8988T (cell line): ENCODE data around the gene CELSR1.

Source experiments
- DNase-seq: peaks from one replicate; pipeline ENCODE4 v3.0.0; 2011

Gene CELSR1

DNA sequence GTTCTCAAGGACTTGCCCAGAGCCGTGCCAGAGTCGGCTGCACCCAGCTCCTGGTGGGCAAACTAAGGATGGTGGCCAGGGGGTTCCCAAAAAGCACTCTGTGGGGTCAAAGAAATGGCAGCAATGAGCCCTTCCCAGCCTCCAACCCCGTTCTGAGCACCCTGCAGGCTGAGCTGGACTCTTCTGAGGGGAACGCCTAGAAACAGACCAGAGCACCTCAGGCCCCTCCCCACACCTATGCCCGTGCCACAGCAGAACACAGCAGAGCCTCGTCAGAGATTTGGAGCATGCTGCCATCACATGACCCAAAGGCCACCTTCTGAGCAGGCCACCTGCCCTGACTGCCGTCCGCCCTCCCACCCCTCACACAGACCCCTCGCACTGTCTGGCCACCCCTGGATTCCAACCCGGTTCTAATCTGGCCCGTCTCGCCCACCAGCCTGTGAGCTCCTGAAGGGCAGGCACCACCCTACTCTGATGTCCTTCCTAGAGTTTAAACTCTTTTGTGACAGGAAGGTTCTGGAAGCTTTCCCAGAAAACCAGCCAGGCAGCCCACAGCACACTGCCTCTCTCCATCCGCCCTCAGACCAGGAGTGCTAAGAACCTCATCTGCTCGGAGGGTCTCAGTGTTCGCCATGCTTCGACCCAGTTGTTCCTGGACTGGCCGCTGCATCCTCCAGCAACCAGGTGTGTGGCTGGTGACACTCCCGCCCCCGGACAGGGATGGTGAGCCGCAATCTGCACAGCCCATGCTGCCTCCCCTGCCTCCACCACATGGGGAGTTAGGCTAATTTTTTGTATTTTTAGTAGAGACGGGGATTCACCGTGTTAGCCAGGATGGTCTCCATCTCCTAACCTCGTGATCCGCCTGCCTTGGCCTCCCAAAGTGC is 97.6 kb downstream of the CELSR1 start:
- DNase-seq = no peak

DNA sequence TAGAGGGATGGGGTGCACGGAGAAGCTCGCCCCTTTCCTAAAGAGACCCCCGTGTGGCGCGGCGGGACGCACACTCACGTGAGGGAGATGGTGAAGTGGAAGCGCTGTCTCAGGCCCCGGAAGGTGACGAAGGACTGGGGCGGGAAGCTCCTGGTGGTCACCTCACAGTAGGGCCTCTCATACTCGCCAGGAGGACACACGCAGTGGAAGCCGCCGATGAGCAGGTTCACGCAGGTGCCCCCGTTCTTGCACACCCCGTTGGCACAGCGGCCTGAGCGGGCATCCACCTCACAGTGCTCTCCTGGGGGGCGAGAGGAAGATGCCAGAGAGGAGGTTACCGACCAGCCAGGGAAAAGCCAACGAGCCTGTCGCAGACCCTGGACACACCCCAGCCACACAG is 98.3 kb downstream of the CELSR1 start:
- DNase-seq = no peak

DNA sequence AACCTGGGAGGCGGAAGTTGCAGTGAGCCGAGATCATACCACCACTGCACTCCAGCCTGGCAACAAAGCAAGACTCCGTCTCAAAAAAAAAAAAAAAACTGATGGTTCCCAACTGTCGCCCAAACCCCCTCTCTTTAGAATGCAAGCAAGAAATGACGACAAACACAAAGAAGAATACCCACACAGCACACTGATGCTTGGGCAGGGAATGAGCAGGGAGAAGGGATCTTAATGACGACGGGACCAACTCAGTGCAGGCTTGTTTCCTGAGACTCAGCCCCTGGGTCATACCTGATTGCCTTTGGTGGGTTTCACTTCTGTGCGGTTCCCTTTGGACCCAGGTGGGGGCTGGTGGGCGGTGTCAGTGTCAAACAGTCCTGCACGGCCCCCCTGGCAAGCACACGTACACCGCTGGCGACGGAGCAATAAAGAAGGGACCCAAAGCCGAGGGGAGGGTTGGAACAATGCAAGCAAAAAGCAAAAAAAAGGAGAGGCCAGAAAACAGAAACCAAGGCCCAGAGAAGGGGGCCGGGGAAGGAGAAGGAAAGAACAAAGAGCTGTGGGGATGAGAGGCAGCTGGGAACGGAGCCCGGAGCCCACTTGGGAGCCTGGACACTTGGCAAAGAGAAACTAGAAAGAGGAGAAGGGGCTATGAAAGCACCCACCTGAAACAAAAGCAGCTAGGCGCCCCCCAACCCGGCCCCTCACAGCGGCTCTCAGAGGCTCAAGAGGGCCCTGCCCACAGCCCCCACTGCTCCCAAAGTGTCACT is 99.6 kb downstream of the CELSR1 start:
- no peak for DNase-seq

DNA sequence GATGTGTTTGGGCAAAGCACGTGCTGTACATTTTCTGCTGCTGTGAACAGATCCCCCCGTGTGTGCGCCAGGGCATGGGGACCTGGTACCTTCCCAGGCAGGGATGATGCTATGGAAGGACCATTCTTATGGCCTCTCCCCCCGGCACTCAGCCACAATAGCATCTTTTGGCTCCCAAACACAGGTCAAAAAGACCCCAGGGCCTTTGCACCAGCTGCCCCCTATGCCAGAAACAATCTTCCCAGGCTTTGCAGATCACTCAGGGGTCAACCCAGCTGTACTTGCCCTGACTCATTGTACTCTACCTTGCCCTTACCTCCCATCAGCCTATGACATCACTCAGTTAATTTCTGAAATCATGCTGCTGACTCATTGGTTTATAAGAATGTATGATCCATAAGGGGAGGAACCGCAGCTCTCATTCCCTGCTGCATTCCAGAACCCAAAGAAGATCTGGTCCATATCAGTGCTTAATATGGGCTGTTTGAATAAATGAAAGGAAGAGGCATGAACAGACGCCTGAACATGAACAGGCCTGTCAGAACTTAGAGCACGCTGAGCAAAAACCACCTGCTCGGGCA is 100.7 kb downstream of the CELSR1 start:
- no peak for DNase-seq

DNA sequence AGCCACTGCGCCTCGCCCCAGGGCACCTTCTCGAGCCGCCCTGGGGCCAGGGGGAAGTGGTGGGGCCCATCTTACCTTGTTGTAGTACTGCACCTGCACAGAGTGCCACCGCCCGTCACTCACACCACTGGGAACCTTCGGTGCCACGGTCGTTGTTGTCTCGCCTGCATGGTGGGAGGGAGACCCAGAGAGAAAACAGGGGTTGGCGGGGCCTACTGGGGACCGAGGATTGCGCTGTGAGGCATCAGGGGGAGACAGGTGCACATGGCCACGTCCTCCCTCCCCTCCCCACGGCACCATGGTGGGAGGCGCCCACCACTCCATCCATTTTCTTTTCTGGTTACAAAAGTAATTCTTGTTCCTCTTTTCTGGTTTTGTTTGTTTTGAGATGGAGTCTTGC is 104.1 kb downstream of the CELSR1 start:
- DNase-seq = no peak

DNA sequence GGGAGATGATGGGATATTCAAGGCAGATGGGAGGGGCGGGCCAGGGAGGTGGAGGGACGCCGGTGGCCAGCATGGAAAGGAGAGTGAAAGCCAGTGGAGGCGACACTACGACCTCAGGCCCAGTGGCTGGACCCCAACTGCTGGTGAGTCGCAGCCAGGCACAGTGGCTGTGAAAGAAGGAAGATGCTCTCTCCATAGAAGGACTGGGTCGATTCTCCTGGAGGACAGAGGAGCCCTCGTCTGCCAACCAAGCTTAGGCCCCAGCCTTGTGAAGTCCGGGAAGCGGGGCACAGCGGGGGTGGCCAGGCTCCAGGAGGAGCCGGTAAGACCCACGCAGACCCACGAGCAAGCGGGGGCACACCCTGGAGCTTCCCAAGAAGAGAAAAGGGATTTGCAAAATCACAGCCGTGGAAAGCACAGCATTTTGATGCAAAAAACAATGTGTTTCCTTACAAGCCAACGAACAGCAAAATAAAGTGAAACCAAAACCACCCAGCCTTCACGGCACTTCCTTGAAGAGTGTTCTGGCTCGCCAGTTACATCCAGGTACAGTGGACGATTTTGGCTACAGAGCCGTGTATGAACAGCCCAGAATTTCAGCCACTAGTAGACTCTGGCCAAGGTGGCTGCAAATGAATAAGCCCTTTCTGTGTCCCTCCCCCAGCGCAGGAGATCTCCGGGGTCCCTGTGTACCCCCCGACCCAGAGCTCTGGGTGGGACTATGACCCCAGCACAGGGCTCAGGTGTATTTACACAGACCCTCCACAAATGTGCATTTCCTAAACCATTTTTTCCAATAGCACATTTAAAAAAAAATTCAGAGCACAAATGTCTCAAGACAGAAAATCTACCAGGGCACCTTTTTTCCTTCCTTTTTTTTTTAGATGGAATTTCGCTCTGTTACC is 105.0 kb downstream of the CELSR1 start:
- DNase-seq = no peak

DNA sequence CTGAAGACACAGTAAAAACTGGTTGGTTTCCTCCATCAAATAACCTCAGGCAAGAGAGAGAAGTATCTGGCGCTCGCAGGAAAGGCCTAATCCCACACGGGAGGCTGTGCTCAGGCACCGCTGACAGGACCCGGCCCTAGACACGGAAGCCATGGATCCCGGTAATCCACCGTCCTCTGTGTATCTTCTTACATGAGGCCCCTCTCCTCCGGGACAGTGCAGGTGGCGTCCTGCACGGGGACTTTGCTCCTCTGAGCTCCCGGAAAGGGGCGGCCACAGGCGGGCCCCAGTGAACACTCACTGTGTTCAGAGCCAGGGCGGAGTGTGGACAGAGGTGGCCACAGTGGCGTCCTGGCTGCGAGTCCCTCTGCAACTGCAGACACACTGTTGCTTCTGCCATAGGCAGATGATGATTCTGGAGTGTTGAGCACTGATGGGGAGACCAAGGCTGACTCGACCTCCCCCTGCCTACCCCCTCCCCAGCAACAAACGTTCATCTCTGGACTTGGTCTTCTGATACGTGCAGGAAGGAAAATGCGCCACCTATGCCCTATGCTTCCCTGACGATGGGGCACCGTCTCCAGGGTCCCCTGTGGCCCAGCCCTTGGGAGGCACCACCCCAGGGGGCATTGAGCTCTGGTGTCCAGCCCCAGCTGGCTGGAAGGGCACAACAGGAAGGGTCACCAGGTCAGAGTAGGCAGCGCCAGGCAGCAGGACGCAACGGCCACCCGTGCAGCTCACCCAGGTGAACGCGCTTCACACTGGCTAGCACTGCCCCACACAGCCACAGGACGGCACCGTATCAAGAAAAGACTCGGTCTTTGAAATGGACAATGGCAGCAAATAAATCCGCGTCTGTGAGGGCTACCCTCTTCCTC is 106.2 kb downstream of the CELSR1 start:
- DNase-seq = no peak

DNA sequence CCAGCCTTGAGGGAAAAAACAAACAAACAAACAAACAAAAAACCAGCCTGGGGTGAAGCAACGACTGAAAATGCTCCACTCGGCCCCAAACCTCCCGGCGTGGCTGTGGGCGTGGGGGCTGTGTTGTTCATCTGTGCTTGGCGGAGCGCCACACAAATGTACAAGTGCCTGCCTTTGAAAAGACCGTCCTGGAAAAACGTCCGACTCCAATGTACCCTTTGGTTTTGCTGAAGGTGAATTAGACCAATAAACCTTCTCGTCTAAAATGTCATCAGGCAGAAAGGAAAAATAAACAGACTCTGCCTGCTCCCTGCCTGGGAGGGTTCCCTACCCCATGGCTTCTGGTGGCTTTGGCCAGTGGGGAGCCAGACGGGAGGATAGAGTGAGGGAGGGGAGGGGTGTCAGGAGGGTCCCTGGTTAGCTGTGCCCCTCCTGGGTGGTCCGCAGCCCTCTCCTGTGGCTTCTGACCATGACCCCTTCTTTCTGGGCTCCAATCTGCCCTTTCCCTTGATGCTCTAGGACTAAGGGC is 108.0 kb downstream of the CELSR1 start:
- DNase-seq = no peak

DNA sequence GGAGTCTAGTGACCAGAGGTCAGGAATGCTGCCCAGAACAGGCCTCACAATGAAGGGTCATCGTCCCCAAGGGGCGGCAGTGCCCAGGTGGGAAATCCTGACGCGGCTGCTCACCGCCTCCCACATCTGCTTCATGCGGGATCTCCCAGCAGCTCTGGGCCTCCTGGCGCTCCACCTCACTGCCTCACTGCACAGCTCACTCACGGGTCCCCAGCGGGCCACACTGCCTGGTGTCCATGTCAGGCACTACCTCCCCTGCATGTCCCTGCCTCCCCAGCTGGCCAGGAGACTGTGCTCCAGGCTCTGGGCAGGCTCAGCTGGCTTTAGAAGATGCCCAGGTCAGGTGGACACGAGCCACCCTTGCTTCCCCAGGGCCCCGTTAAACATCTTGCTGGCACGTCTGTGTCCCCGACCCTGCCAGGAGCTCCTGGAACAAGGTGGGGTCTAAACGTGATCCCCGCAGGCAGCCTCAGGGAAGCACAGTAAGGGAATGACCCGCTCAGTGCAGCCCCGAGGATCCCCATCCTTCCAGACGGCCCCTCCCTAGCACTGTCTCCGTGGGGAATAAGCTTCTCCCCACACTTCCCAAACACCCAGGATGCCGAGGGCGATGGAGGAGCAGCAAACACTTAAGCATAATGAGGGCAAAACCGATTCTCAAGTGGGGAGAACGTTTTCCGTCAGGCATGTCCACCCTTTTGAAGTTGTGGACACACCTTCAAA is 108.7 kb downstream of the CELSR1 start:
- no peak for DNase-seq

DNA sequence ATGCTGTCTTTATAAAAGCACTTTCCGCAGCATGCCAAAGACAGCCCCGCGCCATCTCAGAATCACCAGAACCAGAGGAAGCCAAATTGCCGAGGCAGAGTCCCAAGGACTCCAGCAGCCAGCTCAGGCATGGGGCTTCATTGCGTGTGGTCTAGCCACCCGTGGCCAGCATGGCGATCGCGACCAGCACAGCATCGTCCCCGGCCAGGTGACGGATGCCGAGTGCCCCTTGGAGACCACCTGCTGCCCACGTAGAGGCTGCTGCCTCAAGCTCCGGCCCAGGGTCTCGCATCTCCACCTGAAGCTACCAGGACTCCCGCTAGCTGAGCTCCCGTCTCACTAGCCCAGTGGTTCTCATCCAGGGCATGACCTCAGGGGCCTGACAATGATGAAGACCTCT is 109.2 kb downstream of the CELSR1 start:
- DNase-seq = no peak

DNA sequence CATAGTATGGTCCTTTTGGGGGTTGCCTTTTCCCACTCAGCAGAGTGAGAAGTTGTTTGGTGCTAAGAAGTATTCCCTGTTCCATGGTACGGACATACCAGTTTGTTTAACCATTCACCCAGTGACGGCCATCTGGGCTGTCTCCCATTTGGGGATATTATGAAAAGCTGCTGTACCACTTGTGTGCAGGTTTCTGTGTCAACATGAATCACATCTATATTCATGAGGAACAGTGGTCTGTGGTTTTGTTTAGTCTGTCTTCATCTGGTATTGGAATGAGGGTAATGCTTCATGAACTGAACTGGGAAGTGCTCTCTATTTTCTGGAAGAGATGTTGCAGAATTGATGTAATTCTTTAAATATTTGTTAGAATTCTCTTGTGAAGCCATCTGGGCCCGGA is 112.4 kb downstream of the CELSR1 start:
- DNase-seq = no peak

DNA sequence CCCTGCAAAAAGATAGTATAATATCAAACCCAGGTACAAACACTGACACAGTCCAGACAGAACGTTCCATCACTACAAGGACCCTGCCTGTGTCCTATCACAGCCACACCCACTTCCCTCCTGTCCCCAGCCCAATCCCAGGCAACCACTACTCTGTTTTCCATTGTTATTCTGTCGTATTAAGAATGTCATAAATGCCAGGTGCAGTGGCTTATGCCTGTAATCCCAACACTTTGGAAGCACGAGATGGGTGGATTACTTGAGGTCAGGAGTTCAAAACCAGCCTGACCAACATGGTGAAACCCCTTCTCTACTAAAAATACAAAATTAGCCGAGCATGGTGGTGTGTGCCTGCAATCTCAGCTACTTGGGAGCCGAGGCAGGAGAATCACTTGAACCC is 112.9 kb downstream of the CELSR1 start:
- no peak for DNase-seq

DNA sequence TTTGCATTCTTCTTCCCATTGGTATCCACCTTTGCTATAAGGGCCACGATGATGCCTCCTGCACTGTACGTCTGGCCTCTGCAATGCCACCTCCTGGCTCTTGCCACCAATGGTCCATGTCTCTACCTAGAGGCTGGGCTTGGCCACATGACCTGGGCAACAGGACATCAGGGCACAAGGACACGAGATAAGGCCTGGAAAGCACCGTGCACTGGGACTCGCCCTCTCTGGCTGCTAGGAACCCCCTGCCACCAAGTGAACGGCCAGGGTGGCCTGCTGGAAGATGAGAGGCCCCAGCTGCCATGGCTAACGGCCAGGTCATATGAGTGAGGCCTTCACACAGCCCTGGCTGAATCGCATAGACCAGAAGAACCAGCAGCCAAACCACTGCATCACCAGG is 114.5 kb downstream of the CELSR1 start:
- no peak for DNase-seq

DNA sequence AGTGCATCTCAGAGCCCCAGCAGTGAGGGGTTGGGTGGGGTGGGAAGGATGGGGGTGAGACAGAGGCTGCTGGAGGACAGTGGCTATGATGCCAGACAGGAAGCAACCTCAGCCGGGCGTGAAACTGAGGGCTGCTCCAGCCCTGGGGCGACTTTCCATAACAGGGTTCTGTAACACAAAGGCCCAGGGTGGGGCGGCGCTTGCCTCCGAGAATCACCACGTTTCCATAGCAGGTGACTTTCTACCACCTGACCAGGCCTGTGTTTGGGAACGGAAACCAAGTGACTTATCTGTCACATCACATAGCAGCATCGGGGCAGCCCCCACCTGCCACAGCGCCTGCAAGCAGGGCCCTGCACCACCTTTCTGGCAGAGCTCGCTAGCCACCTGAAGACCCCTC is 116.2 kb downstream of the CELSR1 start:
- DNase-seq = no peak

DNA sequence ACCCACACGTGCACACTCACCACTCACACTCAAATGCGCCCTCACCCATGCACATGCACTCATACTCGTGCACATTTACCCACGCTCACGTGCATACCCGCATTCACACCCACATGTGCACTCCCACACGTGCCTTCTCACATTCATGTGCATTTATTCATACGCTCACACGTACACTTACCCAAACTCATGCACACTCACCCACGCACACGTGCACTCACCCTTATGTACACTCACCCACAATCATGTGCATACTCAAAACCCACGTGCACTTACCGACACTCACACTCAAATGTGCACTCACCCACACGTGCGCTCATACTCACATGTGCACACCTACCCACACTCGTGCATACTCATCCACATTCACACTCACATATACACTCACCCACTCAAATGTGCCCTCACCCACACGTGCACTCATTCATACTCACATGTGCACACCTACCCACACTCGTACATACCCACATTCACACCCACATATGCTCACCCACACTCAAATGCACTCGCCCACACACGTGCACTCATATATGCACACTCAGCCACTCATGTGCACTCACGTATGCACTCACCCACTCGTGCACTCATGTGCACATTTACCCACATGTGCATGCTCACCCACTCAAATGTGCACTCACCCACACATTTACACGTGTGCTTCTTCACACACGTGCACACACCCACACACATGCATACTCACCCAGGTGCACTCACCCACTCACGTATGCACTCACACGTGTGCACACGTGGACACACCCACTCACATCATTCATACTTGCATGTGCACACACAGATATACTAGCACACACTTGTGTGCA is 117.5 kb downstream of the CELSR1 start:
- DNase-seq = no peak

DNA sequence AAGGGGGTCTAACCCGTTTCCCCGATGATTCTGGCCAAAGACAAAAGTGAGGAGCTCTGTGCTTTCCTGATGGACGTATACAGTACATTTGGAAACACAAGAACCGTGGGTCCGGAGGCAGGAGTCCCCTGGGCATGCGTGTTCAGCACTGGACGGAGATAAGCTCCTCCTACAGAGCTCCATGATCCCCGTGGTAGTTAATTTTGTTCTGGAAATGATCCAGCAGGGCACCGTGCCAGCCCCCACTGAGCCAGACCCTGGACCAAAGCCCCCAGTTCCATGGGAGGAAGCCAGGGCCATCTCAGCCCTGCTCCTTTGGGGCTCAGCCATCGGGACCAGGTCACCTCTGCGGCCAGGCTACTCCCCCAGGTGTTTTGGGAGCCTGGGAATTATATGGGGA is 118.6 kb downstream of the CELSR1 start:
- DNase-seq = no peak

DNA sequence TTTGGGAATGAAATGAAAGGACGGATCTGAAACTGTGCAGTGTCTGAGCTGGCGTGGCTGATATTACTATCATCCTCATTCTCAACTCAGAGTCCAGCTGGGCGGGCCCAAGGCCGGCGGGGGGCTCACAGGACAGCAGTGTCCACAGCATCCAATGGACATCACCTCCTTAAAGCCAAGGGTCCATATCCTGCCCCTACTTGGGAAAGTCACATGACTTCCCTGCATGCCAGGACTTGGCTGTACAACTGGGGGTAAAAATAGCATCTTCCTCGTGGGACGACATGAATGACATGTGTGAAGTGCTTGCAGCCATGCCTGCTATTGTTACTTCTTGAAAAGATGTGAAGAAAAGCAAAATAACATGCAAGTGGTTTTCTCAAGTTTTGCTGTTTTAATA is 119.7 kb downstream of the CELSR1 start:
- no peak for DNase-seq

DNA sequence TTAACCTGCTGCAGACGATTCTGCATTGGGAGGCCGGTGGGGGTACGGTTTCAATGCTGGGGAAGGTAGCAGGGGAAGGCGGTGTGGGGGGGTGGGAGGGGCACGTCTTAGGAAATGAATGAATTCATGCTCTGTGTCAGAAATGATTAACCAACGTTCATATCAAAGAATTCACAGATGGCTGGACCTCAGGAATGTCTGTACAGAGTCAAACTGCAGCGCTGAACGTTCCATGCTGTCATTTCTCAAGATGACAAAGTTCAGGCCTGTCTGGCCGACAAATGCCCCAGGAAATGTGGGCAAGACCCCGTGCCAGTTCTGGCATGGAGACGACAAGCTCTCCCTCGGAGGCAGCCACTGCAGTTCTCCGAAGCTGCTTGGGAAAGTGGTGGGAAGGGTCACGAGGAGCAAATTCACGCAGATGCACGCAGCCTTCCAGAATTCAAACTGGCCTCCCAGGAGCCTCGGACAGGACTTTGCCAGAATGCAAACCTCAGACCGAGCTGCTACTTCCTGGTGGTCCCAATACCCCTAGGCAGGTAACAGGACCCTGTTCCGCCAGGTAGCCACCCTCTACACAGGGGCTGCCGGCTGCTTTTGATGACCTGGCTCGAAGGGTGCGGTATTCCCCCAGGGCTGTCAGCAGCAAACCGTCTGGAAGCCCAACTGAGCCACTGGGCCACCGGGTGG is 120.4 kb downstream of the CELSR1 start:
- DNase-seq = no peak

DNA sequence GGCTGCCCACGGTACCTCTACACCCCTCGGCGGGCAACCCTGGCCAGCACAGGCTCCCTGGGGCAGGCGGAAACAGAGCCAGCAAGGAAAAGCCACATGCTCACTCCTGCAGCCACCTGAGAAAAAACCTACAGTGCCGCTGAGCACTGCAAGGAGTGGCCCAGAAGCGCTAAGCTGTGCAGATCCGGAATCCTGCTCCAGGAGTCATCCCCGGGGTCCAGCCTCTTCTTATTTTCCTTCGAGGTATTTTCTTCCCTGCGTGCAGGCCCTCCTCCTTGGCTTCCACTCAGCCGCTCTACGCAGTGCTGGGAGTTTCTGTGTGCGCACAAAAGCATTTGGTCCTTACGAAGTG is 120.9 kb downstream of the CELSR1 start:
- peak; percentile 45 for DNase-seq
